ENCODE data around the gene CFAP74.
A peak's percentile ranks its signal among the peaks of the same experiment; 100 is the strongest.

Gene CFAP74

DNA sequence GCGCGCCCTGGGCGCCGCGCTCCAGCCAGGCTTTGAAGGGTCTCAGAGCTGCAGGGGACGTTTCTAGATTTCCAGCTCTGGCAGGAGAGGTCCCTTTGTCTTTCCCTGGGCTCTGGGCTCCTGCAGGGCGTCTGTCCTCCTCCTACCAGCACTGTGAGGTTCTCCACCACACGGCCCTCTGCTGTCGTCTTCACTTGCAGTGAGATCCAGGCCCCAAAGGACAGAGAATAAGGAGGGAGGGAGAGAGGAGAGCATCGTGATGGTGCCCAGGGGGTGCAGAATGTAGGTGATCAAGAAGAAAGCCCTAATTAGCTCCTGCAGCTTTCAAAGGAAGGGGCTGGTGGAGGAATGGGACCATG is 108.5 kb downstream of the CFAP74 start:
- no peak overlapping the region for H3K27ac ChIP-seq (ENCODE audit: low read depth, low read length)
- no CpG with 5 or more reads among the region's 10 CpGs for WGBS (ENCODE audit: extremely low coverage, insufficient coverage, low lambda C conversion rate)

DNA sequence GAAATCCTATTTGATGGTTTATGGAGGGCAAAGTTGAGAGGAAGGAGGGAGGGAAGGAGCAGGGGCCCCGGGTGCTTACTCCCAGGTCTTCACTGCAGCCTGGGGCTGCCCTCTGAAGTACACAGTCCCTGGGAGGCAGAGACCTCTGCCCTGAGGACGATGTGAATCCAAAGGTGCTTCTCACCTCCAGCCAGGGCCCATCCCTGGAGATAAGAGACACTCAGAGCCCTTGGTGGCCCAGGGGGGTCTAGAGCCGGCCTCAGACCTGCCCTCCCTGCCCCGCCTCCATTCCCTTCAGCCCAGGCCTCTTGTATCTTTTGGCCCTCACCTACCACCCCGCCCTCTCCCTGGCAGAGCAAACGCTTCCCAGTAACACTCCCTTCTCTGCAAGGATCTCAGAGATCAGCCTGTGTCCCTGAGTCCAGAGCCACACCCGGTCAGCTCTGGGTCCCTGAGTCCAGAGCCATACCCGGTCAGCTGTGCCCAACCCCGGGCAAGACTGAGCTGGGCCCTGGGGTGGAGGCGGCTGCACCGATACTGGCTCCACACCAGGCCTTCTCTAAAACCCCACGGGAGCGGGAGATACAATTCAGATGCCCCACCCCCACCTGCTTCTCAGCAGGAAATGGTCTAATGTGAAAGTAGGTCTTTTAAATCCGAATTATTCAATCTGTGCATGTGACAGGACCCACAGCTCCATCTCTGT is 109.1 kb downstream of the CFAP74 start:
- peaks cover 2% of the 10 kb centered on the region for H3K79me1 ChIP-seq (ENCODE audit: low read length)
- WGBS (ENCODE audit: extremely low coverage, insufficient coverage, low lambda C conversion rate), result no CpG with 5 or more reads among the region's 14 CpGs
- no peak overlapping the region for H2BK5ac ChIP-seq (ENCODE audit: low read length)
- H3K27ac ChIP-seq (ENCODE audit: low read depth, low read length), result no peak overlapping the region
- H2BK120ac ChIP-seq (ENCODE audit: low read depth, low read length), result no peak overlapping the region
- no peaks in the 10 kb centered on the region for H3K27me3 ChIP-seq (ENCODE audit: insufficient read depth, low read length, poor library complexity)
- H3K9ac ChIP-seq (ENCODE audit: low read length), result peak overlapping the region; percentile 33
- H3K23ac ChIP-seq (ENCODE audit: low read length), result no peak overlapping the region
- H2BK15ac ChIP-seq (replicated peaks; ENCODE audit: low read depth), result no peak overlapping the region
- H3K36me3 ChIP-seq (ENCODE audit: control insufficient read depth, insufficient read depth, low read length), result no peaks in the 10 kb centered on the region
- H4K5ac ChIP-seq (ENCODE audit: low read length), result no peak overlapping the region
- no peak overlapping the region for H3K4me3 ChIP-seq (ENCODE audit: low read length)
- no peak for DNase-seq
- no peak overlapping the region for H3K4me2 ChIP-seq (ENCODE audit: low read length)
- H2AK5ac ChIP-seq (ENCODE audit: low read length), result no peak overlapping the region
- peaks cover 11% of the 10 kb centered on the region for H3K79me2 ChIP-seq (ENCODE audit: control insufficient read depth, insufficient read depth, low read length)
- H4K8ac ChIP-seq (ENCODE audit: low read depth, low read length), result no peak overlapping the region
- no peak overlapping the region for H3K18ac ChIP-seq (ENCODE audit: low read length)
- peaks cover 10% of the 10 kb centered on the region for H3K4me1 ChIP-seq (ENCODE audit: control insufficient read depth, low read depth, low read length)
- peak overlapping the region; percentile 12 for H3K56ac ChIP-seq (ENCODE audit: low read length)
- no peak overlapping the region for H3K4ac ChIP-seq (ENCODE audit: low read depth, low read length)

More for the DNA sequence above, 108.5 kb downstream of the CFAP74 start:
- no peak overlapping the region for H3K4ac ChIP-seq (ENCODE audit: low read depth, low read length)
- H3K9ac ChIP-seq (ENCODE audit: low read length), result peak overlapping the region; percentile 33
- no peak overlapping the region for H3K4me2 ChIP-seq (ENCODE audit: low read length)
- H2AK5ac ChIP-seq (ENCODE audit: low read length), result no peak overlapping the region
- H3K18ac ChIP-seq (ENCODE audit: low read length), result no peak overlapping the region
- H3K79me1 ChIP-seq (ENCODE audit: low read length), result peaks cover 2% of the 10 kb centered on the region
- no peaks in the 10 kb centered on the region for H3K27me3 ChIP-seq (ENCODE audit: insufficient read depth, low read length, poor library complexity)
- DNase-seq, result no peak
- H2BK15ac ChIP-seq (replicated peaks; ENCODE audit: low read depth), result no peak overlapping the region
- H2BK5ac ChIP-seq (ENCODE audit: low read length), result no peak overlapping the region
- H4K5ac ChIP-seq (ENCODE audit: low read length), result no peak overlapping the region
- no peak overlapping the region for H4K8ac ChIP-seq (ENCODE audit: low read depth, low read length)
- H3K79me2 ChIP-seq (ENCODE audit: control insufficient read depth, insufficient read depth, low read length), result peaks cover 5% of the 10 kb centered on the region
- H3K4me1 ChIP-seq (ENCODE audit: control insufficient read depth, low read depth, low read length), result peaks cover 10% of the 10 kb centered on the region
- H2BK120ac ChIP-seq (ENCODE audit: low read depth, low read length), result no peak overlapping the region
- no peak overlapping the region for H3K4me3 ChIP-seq (ENCODE audit: low read length)
- no peak overlapping the region for H3K56ac ChIP-seq (ENCODE audit: low read length)
- no peak overlapping the region for H3K23ac ChIP-seq (ENCODE audit: low read length)
- no peaks in the 10 kb centered on the region for H3K36me3 ChIP-seq (ENCODE audit: control insufficient read depth, insufficient read depth, low read length)

DNA sequence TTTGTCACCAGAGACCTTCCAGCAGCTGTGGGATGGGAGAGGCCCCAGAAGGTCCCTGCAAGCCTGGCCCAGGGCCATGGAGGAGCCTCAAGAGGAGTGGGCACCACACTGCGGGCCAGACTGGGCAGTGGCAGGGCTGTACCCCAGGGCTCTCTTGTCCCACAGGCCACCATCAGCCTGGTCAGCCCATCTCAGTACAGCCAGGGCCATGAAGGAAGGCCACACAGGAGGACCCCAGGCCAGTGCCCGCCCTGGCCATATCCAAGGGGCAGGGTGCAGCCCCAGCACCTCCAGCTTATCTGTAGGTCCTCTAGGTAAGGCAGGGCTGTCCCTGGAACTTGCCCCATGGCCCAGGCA is 109.6 kb downstream of the CFAP74 start:
- Histone ChIP-seq H3K4me2 (ENCODE audit: low read length) (no peak overlapping the region), H2AK5ac (ENCODE audit: low read length) (no peak overlapping the region), H2BK15ac (replicated peaks; ENCODE audit: low read depth) (no peak overlapping the region), H3K9ac (ENCODE audit: low read length) (peak overlapping the region; percentile 14), H2BK120ac (ENCODE audit: low read depth, low read length) (no peak overlapping the region), H3K36me3 (ENCODE audit: control insufficient read depth, insufficient read depth, low read length) (no peaks in the 10 kb centered on the region), H3K4me1 (ENCODE audit: control insufficient read depth, low read depth, low read length) (peaks cover 10% of the 10 kb centered on the region), H3K23ac (ENCODE audit: low read length) (peak overlapping the region; percentile 66), H3K56ac (ENCODE audit: low read length) (no peak overlapping the region), H4K8ac (ENCODE audit: low read depth, low read length) (no peak overlapping the region), H3K79me1 (ENCODE audit: low read length) (peaks cover 2% of the 10 kb centered on the region), H3K4me3 (ENCODE audit: low read length) (no peak overlapping the region), H2BK5ac (ENCODE audit: low read length) (no peak overlapping the region), H3K79me2 (ENCODE audit: control insufficient read depth, insufficient read depth, low read length) (peaks cover 16% of the 10 kb centered on the region), H3K18ac (ENCODE audit: low read length) (no peak overlapping the region), H3K27ac (ENCODE audit: low read depth, low read length) (no peak overlapping the region), H4K5ac (ENCODE audit: low read length) (no peak overlapping the region), H3K27me3 (ENCODE audit: insufficient read depth, low read length, poor library complexity) (no peaks in the 10 kb centered on the region), H3K4ac (ENCODE audit: low read depth, low read length) (no peak overlapping the region)
- DNase-seq, result no peak
- no CpG with 5 or more reads among the region's 2 CpGs for WGBS (ENCODE audit: extremely low coverage, insufficient coverage, low lambda C conversion rate)

DNA sequence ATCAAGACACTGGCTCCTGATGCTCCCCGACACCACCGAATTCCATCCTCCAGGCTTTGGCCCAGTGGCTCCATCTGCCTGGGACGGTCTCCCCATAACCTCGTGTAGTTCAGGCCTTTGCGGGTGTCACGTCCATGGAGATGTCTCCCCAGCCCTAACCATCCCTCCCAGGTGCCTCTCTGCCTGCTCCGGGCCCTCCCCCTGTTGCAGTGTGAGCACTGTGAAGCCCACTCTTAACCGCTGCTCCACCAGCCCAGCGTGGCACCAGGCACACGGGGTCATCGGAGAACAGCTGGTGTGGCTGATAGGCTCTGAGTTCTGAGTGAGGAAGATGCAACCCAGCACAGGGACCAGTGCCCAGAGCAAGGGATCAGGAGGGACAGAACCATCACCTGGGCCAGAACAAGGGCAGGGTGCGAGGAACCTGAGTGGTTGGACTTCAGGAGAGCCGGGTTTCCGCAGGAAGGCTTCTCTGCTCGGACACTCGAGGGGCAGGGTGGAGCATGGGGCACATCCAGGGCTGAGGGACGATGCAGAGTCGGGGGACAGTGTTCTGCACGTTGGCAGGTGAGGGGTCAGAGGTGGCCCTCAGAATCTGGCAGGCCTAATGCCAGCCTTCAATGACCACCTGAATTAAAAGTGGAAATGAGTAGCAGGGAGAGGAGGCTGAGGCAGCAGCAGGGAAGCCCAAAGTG is 110.1 kb downstream of the CFAP74 start:
- Histone ChIP-seq H2BK5ac (ENCODE audit: low read length) (no peak overlapping the region), H3K79me1 (ENCODE audit: low read length) (peaks cover 2% of the 10 kb centered on the region), H3K9ac (ENCODE audit: low read length) (no peak overlapping the region), H3K4me2 (ENCODE audit: low read length) (no peak overlapping the region), H3K18ac (ENCODE audit: low read length) (no peak overlapping the region), H2AK5ac (ENCODE audit: low read length) (no peak overlapping the region), H2BK15ac (replicated peaks; ENCODE audit: low read depth) (no peak overlapping the region), H3K27me3 (ENCODE audit: insufficient read depth, low read length, poor library complexity) (no peaks in the 10 kb centered on the region), H3K36me3 (ENCODE audit: control insufficient read depth, insufficient read depth, low read length) (no peaks in the 10 kb centered on the region), H3K27ac (ENCODE audit: low read depth, low read length) (no peak overlapping the region), H3K4me1 (ENCODE audit: control insufficient read depth, low read depth, low read length) (peaks cover 10% of the 10 kb centered on the region), H3K79me2 (ENCODE audit: control insufficient read depth, insufficient read depth, low read length) (peaks cover 21% of the 10 kb centered on the region), H3K56ac (ENCODE audit: low read length) (peak overlapping the region; percentile 34), H3K4me3 (ENCODE audit: low read length) (no peak overlapping the region), H3K23ac (ENCODE audit: low read length) (peak overlapping the region; percentile 45), H4K5ac (ENCODE audit: low read length) (no peak overlapping the region), H3K4ac (ENCODE audit: low read depth, low read length) (no peak overlapping the region), H4K8ac (ENCODE audit: low read depth, low read length) (no peak overlapping the region), H2BK120ac (ENCODE audit: low read depth, low read length) (no peak overlapping the region)
- no CpG with 5 or more reads among the region's 19 CpGs for WGBS (ENCODE audit: extremely low coverage, insufficient coverage, low lambda C conversion rate)
- no peak for DNase-seq

DNA sequence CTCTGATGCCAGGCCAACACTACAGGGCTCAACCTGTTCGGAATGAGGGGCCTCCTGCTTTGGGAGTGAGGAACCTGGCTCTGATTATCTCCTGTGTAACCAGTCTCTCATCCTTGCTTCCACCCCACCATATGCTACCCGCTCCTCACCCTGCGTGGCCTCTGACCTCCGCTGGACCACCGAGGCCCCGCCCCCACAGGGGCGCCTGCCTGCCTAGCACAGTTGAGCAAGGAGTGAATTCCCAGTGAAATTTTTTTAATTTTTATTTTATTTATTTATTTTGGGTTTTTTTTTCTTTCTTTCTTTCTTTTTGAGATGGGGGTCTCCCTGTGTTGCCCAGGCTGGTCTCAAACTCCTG is 110.8 kb downstream of the CFAP74 start:
- H3K4ac ChIP-seq (ENCODE audit: low read depth, low read length), result no peak overlapping the region
- no peaks in the 10 kb centered on the region for H3K36me3 ChIP-seq (ENCODE audit: control insufficient read depth, insufficient read depth, low read length)
- DNase-seq, result no peak
- no peak overlapping the region for H3K27ac ChIP-seq (ENCODE audit: low read depth, low read length)
- H2BK120ac ChIP-seq (ENCODE audit: low read depth, low read length), result no peak overlapping the region
- peak overlapping the region; percentile 25 for H3K56ac ChIP-seq (ENCODE audit: low read length)
- H3K4me1 ChIP-seq (ENCODE audit: control insufficient read depth, low read depth, low read length), result peaks cover 10% of the 10 kb centered on the region
- no peak overlapping the region for H3K4me3 ChIP-seq (ENCODE audit: low read length)
- no peaks in the 10 kb centered on the region for H3K27me3 ChIP-seq (ENCODE audit: insufficient read depth, low read length, poor library complexity)
- WGBS (ENCODE audit: extremely low coverage, insufficient coverage, low lambda C conversion rate), result no CpG with 5 or more reads among the region's 7 CpGs
- no peak overlapping the region for H2BK5ac ChIP-seq (ENCODE audit: low read length)
- no peak overlapping the region for H2BK15ac ChIP-seq (replicated peaks; ENCODE audit: low read depth)
- H4K5ac ChIP-seq (ENCODE audit: low read length), result no peak overlapping the region
- peaks cover 28% of the 10 kb centered on the region for H3K79me2 ChIP-seq (ENCODE audit: control insufficient read depth, insufficient read depth, low read length)
- H3K9ac ChIP-seq (ENCODE audit: low read length), result no peak overlapping the region
- H3K18ac ChIP-seq (ENCODE audit: low read length), result no peak overlapping the region
- H4K8ac ChIP-seq (ENCODE audit: low read depth, low read length), result no peak overlapping the region
- no peak overlapping the region for H3K23ac ChIP-seq (ENCODE audit: low read length)
- no peak overlapping the region for H2AK5ac ChIP-seq (ENCODE audit: low read length)
- H3K79me1 ChIP-seq (ENCODE audit: low read length), result peaks cover 2% of the 10 kb centered on the region
- H3K4me2 ChIP-seq (ENCODE audit: low read length), result no peak overlapping the region
